Superior temporal gyrus (tissue), 1 donor: ENCODE results near the gene LMF1.

Source experiments
- DNase-seq: peaks from one replicate; pipeline ENCODE4 v3.0.0-alpha.2; 2016; ENCODE audit errors: extremely low spot score

The LMF1 gene

DNA sequence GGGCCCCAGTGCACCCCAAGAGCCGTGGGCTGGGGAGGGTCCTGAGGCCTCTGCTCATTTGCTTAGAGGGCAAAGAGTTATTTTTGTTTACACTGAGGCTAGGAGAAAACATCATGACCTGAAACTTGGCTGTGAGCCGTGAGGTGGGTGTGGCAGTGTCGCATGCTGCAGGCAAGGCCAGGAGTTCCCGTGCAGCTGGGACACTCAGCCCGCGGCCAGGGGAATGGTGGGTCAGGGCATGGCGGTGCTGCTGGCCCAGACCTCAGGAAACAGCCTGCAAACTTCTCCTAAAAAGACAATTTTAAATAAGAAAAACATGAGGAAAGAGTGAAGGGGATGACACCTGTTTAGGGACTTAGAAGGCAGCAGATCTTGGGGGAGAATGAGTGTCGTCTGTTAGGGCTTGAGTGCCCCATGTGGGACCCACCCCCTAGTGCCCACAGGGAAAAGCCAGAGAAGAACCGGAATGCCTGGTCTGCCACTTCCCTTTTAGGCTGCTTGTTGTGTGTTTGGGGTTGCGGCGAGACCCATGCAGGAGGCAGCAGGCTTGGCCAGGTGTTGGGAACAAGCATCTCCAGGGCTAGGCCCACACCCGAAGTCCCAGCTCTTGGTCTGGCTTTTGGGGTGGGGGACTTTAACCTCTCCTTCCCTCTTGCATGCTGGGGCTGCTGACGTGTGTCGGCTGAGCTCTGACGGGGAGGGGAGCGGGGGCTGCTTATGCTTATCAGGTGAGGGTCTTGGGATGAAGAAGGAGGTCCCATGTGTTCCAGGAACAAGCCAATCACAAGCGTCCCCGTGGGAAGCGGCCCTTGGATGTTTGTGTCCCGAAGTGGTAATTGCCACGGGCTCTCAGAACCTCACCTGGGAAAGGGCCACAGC, 89.3 kb downstream of the LMF1 start:
- DNase-seq: no peak

DNA sequence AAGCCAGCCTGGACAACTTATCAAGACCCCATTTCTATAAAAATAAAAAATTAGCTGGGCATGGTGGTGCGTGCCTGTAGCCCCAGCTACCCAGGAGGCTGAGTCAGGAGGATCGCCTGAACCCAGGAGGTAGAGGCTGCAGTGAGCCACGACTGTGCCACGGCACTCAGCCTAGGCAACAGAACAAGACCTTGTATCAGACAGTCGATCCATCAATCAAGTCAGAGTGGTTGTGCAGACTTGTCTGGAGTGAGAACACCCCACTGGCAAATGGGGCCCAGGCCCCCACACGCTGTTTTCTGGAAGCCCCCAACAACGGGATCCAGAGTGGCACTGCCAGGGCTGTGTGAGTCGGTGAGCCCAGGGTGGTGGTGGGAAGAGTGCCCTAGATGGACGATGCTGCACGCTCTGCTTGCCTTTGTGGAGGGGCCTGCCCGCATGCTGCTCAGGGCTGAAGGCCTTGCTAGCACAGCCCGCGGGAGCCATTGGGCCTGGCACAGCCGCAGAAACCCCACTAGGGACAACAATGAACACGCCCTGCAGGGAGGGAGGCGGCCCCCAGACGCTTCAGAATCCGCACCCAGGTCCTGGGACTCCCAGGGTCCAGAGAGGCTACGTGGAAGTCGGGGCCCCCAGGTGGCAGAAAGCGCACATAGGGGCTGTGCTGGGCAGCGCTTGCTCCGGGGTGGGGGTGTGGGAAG, 90.2 kb downstream of the LMF1 start:
- no peak for DNase-seq

DNA sequence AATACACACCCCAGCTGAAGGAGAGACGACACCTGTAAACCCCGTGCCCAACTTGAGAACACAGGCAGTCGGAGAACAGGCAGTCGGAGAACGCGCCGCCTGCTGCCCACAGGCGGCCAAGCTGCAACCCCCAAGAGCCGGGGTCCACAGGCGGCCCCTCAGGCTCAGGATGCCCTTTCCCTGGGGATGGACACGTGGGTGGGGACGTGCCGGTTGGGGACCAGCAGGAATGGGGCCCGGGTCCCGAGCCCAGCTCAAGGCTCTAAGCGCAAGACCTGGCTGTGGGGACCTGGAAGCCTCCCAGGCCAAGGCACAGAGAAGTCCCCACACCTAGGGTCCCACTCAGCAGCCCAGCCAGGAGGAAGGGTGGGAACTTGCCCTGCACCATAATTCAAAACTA, 90.8 kb downstream of the LMF1 start:
- DNase-seq: no peak

DNA sequence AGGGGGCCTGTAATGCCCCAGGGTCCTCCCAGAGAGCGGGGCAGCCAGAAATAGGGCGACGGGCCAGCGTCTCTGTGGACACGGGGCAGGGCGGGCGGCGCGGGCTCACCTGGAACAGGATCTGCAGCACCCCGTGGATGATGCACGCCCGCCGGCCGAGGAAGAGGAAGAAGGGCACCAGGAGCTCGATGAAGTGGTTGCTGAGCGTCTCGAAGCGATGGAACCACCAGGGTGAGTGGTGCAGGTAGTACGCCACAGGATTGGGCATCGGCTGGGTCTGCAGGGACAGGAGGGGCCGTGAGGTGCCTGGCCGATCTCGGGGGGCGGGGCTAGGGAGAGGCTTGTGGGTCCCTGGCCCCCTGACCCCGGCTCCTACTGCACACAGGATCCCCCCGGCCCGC, 91.3 kb downstream of the LMF1 start:
- DNase-seq: no peak

DNA sequence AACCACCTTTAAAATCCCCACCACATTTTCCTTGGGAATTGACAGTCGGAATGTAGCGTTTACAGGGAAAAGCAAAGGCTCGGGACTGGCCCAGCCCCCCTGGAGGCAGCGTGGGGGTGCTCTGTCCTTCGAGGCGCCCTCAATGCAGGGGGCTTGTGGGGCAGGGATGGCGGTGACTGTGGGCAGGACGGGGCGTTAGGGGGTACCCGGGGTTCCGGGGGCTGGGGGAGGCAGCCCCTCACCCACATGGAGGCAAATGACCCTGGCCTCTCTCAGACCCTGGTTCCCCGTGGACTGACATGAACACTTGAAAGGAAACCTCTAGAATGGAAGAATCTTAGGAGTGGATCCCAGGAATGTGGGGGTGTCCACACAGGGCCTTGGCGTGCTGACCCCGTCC, 91.9 kb downstream of the LMF1 start:
- DNase-seq: no peak

DNA sequence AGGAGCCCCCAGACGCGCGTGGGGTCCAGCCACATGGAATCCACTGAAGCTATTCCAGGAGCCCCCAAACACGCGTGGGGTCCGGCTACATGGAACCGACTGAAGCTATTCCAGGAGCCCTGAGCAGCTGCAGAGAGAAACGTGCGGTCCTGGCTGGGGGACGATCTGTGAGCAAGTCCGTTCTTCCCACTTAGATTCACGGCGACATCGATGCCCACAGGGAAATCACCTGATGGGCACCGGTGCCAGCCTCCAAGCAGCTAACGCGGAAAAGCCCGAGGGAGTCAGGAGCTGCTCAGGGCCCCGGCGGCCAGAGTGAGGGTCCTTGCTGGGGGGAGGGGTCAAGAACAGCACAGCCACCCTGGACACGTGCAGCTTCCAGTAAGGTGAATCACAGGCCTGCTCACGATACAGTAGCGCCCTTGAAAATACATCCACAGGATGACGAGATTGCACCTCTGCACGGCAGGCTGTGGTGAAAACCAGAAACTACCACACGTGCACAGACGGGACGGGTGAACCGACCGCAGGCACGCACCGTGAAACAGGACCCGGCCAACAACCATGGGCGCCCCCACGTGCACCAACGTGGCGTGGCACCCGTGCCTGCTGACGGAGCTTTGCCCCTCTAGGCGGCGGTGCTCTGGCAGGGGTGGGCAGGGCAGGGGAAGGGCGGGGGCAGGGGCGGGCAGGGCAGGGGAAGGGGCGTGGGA, 92.6 kb downstream of the LMF1 start:
- no peak for DNase-seq

DNA sequence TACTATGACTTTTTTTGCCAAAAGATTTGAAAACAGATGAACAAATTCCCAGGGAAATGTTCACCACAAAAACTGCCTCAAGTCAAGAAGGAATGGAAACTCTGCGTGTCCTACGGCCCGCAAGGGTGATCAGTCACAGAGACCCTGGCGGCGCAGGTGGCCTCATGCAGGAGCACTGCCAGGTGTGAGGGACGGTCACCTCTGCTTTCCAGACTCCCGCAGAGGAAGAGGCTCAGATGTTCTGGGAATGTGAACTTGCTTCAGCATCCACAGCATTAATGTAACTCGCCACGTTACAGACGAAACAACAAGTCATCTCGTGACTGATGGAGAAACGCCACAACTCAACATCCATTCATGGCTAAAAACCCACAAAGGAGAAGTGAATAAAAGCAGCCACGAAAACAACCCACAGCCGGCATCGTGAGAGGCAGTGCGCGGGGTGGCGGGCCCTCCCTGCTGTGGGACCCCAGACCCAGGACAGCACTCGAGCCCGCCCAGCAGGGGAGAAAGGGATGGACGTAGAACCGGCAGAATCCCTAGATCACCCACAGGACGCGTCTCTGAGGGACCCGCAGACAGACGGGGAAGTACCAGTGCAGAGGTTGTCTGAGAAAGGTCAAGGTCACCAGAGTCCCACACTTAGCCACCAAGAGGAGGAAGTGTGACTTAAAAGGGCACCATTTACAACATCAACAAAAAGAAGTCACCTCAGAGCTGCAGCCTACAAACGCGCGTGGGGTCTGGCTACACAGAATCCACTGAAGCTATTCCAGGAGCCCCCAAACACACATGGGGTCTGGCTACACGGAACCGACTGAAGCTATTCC, 93.3 kb downstream of the LMF1 start:
- no peak for DNase-seq

DNA sequence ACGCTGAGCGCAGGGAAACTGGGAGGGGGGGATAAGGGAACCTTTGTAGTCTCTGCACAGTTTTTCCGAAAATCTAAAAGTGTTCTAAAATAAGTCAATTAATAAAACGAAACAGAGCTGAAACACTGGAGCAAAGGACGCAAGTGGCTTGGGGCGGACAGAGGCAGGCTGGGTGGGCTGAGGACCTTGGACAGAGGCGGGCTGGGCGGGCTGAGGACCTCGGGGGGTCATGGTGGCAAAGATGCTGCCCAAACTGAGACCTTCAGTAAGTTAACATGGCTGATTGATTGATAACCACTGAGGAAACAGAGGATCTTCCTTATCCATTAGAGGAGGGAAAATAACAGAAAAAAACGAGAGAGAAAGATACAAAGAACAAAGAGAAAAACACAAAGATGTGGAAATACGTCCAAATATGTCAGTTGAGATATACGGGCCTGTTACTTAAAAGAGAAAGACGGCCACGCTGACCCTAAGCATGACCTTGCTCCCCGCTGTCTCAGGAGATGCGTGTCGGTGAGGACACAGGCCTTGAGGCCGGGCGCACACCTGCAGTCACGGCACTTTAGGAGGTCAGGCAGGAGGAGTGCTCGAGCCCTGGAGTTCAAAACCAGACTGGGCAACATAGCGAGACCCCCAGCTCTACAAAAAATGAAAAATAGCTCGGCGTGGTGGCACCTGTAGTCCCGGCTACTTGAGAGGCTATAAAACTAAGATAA, 94.1 kb downstream of the LMF1 start:
- DNase-seq: no peak

DNA sequence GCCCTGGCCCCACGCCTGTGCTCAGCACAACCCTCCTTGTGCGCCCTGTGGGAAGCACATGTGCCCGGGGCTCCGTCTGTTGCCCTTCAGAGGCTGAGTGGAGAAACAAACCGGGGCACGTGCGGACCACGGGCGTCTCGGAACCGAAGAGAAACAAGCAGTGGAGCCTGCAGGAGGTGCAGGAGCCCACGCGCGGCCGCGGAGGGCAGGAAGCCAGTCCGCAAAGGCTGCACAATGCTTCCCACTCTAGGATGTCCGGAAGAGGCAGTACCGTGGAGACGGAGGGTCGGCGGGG, 94.8 kb downstream of the LMF1 start:
- DNase-seq: no peak

DNA sequence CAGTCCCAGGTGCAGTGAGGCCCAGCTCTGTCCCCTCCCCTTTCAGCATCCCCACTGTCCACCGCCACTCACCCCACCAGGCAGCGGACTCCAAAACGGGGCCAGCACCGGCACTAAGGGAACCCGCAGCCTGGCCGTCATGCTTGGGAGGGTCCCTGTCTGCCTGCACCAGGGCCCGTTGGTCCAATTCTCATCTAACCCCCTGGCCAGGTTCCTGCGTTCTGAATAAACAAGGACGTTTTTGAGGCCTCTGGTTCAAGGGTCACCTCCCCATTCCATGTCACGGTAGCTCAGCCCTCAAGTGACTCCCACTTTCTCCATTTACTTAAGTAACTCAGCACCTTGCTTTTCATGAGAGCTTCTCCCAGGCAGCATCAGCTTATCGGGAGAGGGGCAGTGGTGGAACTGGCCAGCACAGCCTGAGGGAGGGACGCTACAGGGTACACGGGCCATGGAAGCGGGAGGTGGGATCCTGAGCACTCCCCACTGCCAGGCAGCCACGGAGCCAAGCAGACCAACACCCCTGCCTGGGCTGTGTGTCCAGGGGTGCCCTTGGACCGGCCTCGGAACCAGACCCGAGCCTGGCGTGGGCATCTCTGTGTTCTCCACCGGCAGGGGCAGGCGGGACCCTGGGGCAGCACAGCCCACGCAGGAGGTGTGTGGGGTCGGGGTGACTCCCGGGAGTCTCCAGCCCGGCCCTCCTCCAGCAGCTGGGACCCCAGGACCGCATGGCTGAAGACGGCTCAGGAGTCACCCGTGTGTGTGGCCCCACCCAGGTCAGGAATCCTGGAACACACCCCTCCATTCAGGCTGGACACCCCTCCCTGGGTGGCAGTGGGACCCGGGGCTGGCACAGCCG, 95.4 kb downstream of the LMF1 start:
- DNase-seq: no peak

DNA sequence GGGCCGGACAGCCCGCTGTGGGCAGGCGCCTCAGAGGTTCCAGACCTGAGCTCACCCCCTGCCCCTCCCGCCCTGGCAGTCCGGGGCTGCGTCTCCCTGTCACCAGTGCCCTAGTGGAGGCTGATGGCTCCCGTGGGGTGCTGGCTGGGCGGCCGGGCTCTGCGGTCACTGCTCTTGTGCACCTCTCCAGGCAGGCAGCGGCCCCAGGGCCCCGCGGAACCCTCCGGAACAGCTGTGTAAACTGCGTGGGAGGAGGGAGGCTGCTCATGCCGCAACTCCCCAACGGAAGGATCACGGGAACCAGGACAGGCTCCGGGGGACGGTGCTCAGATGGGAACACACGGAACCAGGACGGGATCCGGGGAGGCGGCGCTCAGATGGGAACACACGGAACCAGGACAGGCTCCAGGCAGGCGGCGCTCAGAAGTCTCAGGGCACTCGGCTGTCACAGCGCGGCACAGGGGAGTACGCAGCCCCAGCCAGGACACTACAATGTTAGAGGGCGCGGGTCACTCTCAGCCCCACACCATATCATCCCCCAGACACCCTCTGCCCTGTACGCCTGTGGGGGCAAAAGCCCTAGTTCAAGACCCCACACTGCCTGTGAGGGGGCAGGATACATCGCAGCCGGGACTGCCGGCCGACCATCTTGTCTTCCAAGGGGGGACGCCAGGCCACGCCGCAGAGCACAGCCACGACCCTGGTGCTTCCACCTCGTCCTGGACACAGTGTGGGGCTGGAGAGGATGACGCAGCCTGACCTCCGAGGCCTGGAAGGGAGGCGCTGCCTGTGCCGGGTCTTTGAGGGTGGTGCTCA, 96.2 kb downstream of the LMF1 start:
- no peak for DNase-seq

DNA sequence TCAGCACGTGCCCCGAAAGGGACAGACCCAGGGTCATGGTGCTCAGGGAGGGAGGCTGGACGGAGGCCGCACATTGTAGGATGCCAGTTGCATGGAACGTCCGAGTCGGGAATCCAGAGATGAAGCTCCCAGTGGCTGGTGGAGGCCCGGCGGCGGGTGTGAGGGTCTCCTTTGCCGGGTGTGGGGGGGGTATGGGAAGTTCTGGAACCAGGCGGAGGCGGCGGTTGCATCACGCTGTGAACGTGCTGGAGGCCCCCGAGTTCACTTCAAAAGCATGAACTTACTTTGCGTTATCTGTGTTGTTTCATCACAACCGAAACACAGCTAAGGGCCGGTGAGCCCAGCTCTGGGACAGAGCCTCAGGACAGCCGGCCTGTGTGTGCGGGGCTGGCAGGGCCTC, 96.9 kb downstream of the LMF1 start:
- no peak for DNase-seq

DNA sequence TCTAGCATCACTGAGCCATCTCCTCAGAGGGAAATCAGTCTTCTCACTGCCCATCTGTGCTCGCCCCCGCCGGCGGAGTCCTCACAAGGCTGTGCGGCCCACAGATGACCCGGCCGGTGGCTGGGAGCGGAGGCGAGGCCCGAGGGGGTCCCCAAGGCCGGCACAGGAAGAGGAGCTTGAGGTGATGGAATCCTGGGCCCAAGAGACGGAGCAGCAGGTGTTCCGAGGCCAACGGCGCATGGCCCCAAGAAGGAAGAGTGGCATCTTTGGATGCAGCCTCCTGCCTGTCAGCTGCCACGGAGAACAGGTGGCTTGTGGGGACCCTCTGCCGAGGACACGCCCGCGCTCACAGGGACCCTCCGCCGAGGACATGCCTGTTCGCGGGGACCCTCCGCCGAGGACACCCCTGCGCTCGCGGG, 97.5 kb downstream of the LMF1 start:
- no peak for DNase-seq

DNA sequence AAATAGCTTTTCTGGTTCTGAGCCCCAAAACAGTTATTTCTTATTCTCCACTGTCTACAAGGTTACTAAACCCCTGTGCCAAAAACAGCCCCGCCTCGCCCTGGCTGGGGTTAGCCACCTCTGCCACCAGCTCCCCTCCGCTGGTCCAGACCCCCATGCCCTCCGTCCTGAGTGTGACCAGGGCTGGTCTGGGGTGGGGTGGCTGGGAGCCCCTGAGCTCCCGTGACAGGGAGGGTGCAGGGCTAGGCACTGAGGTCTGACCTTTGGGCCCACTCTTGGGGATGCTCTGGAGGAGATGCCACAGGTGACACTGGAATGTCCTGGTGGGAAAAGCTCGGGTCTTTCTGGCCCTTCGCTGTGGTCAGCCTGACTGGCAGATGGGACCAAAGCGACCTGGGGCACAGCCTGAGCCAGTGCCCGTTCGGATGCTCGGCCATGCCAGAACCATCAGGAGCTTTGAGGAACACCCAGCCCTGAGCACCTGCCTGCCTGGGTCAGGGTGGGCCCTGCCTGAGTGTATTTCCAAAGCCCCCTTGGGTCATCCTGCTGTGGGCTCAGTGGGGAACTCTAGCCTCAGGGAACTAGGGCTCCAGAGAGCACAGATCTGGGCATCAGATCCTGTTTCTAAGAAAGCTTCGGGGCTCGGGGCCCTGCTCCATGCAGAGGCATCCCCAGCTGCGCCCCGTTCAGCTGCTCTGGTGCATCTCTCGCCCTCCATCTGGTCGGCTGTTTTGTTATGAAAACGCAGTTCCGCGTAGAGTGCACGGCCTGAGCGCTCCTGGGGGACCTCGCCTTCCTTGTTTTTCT, 98.1 kb downstream of the LMF1 start:
- no peak for DNase-seq

DNA sequence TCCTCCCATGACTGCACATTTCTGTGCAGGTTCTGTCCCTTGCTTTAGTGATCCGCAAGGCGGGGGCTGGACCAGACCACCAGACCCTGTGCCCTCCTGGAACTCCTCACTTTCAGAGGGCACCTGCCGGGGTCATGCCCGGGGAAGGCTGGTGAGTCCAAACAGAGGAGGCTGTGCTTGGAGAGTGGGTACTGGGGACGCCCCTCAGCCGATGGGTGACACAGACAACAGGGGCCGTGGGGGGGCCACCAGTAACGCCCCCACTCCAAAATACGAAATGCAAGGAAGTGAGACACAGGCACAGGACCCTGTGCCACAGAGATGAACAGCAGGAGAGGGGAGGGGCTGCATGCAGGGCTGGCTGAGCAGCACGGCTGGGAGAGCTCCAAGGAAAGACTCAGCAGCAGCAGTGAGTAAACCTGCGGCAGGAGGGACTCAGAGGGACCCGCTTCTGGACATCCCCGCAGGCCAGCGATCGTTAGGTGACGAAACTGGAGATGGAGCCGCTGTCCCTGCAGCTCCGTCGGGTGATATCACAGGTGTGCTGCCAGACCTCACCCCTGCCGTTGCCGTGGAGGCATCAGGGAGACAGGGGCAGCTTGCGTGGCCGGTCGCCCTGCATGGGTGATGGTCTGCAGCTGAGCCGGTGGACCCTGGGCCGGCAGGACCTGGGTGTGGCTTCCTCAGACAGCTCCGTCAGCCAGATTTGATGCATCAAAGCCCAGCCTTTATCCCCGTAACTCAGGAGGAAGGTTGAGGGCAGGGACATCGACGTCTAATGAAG, 99.0 kb downstream of the LMF1 start:
- no peak for DNase-seq

DNA sequence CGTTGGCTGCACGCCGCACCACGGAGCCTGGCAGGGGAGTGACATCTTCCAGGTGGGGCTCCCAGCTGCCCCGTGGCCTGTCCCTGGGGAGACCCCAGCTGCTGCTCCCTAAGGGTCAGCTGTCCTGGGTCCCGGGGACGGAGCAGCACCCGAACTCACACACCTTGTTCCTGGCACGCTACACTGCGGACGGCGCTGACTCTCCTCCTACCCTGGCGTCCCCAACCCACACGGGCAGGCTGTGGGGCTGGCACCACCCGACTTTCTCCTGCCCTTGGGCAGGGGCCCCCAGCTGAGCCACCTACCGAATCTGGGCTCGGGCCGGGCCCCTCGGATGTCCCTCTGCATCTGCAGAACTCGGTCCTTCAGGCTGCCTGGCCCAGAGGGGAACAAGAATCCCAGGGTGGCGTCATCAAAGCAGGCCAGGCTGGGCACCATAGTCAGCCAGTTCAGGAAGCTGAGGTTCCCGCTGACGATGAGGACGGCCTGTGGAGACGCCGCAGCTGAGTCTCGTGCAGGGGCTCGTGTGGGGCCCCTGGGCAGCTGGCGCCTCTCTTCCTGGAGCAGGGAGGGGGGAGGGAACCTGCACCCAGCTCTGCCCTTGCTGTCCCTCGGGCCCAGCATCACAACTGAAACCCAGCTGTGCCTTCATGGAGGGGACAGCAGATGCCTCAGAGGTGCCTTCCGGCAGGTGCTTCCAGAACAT, 99.8 kb downstream of the LMF1 start:
- DNase-seq: no peak
